ENCODE results near the gene GRK5.

DNA sequence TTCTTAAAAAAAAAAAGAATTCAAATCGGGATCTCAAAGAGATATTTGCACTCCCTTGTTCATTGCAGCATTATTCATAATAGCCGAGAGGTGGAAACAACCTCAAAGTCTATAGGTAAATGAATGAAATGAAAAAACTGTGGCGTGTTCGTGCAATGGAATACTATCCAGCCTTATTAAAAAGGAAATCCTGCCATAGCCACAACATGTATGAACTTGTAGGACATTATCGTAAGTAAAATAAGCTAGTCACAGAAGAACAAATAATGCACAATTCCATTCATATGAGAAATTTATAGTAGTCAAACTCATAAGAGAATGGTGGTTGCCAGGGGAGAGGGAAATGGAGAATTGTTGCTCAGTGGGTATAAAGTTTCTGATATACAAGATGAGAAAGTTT lies 37.9 kb downstream of the GRK5 start:
- TF ChIP-seq EZH2 (IDR thresholded peaks at IDR 0.05; ENCODE audit: borderline replicate concordance, low read depth, low read length, severe bottlenecking): no peak
- TF ChIP-seq, protein P1, sequence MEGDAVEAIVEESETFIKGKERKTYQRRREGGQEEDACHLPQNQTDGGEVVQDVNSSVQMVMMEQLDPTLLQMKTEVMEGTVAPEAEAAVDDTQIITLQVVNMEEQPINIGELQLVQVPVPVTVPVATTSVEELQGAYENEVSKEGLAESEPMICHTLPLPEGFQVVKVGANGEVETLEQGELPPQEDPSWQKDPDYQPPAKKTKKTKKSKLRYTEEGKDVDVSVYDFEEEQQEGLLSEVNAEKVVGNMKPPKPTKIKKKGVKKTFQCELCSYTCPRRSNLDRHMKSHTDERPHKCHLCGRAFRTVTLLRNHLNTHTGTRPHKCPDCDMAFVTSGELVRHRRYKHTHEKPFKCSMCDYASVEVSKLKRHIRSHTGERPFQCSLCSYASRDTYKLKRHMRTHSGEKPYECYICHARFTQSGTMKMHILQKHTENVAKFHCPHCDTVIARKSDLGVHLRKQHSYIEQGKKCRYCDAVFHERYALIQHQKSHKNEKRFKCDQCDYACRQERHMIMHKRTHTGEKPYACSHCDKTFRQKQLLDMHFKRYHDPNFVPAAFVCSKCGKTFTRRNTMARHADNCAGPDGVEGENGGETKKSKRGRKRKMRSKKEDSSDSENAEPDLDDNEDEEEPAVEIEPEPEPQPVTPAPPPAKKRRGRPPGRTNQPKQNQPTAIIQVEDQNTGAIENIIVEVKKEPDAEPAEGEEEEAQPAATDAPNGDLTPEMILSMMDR (IDR thresholded peaks at IDR 0.05; ENCODE audit: borderline replicate concordance, extremely low read depth, low read length, poor library complexity, severe bottlenecking): no peak
